H1 (cell line): ENCODE data around the gene SND1. TPM values are rescaled to one million over a fixed set of nuclear protein-coding genes. Genes with fewer than 3 reads are reported as not detected.

Experiments
- CEBPB ChIP-seq: IDR thresholded peaks from 2 replicates; pipeline ENCODE4 v1.6.1; 2012; ENCODE audit warnings: low read depth, low read length
- HDAC2 ChIP-seq, 2 experiments: fragments of 300-600 bp in 1 of 2; sonication (generic) in 1 of 2; IDR thresholded peaks; 2 replicates each; pipeline ENCODE4 v1.6.1; 2011 to 2012; ENCODE audit warnings: low read depth in 2 of 2, low read length in 2 of 2, mild to moderate bottlenecking in 2 of 2, moderate library complexity in 2 of 2, borderline replicate concordance in 1 of 2, inconsistent platforms in 1 of 2
- RFX5 ChIP-seq: IDR thresholded peaks from 2 replicates; pipeline ENCODE4 v1.6.1; 2011; ENCODE audit warnings: low read depth, low read length, improper control_type of control experiment, borderline replicate concordance
- polyA plus RNA-seq, 7 experiments: library from polyadenylated mRNA; depleted of rRNA in 3 of 7; stranded (reverse) in 5 of 7; unstranded in 2 of 7; fragments of >200 nt in 5 of 7; fragments of 200-250 nt in 2 of 7; gene quantifications; 1 replicate in 5 of 7; 2 replicates in 1 of 7; 4 replicates in 1 of 7; pipeline versions ENCODE4 v1.2.1 to v1.2.3, GENCODE V29; 2011 to 2013; ENCODE audit warnings: missing spikeins in 2 of 7, mixed read lengths in 2 of 7
- total RNA-seq: library from RNA; stranded (reverse); fragmentation: NEBNext Ultra II Directional; extraction: Animal tissue kit (Norgen Biotek cat#: 25700); gene quantifications from 2 replicates; pipeline ENCODE4 v1.2.1, GENCODE V29; 2021
- TF ChIP-seq, protein P1 (sequence below): IDR thresholded peaks from 2 replicates; pipeline ENCODE4 v1.6.1; 2012; ENCODE audit warnings: low read length, inconsistent platforms
- TF ChIP-seq, protein P2 (sequence below): fragments of 300-600 bp; sonication (generic); IDR thresholded peaks from 2 replicates; pipeline ENCODE4 v1.7.1; 2012; ENCODE audit warnings: low read length, moderate library complexity, mild to moderate bottlenecking, inconsistent platforms; ENCODE audit not compliant: insufficient replicate concordance

SND1 gene
- total and polyA plus RNA-seq, 2 of the 8 experiments (the other 6 are each of a cell fraction or from before 2014, with no cell fraction given): 122 to 290 TPM

DNA sequence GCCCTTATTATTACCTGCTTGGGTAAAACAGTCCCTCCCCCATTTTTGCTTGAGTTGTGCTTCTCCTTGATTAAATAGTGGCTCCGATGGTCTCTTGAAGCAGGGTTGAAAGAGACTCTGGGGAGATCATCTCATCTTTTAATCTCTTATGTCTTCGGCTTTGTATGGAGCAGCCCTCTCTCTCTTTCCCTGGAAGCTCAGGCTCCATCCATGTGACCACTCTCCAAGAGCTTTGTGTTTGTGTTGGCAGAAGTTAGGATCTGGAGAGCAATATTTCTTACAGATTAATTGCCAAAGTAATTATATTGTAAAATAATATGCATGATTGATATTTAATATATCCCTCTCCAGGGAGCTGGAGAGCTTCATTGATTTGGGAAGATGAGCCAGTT is 302.4 kb downstream of the SND1 start (continued):
- TF ChIP-seq, protein P1, sequence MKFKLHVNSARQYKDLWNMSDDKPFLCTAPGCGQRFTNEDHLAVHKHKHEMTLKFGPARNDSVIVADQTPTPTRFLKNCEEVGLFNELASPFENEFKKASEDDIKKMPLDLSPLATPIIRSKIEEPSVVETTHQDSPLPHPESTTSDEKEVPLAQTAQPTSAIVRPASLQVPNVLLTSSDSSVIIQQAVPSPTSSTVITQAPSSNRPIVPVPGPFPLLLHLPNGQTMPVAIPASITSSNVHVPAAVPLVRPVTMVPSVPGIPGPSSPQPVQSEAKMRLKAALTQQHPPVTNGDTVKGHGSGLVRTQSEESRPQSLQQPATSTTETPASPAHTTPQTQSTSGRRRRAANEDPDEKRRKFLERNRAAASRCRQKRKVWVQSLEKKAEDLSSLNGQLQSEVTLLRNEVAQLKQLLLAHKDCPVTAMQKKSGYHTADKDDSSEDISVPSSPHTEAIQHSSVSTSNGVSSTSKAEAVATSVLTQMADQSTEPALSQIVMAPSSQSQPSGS: no peak
- TF ChIP-seq RFX5: no peak
- TF ChIP-seq HDAC2 (IDR thresholded peaks at IDR 0.05; ENCODE audit: borderline replicate concordance in 1 of 2, low read depth in 2 of 2, low read length in 2 of 2): no peak
- TF ChIP-seq CEBPB: no peak
- TF ChIP-seq, protein P2, sequence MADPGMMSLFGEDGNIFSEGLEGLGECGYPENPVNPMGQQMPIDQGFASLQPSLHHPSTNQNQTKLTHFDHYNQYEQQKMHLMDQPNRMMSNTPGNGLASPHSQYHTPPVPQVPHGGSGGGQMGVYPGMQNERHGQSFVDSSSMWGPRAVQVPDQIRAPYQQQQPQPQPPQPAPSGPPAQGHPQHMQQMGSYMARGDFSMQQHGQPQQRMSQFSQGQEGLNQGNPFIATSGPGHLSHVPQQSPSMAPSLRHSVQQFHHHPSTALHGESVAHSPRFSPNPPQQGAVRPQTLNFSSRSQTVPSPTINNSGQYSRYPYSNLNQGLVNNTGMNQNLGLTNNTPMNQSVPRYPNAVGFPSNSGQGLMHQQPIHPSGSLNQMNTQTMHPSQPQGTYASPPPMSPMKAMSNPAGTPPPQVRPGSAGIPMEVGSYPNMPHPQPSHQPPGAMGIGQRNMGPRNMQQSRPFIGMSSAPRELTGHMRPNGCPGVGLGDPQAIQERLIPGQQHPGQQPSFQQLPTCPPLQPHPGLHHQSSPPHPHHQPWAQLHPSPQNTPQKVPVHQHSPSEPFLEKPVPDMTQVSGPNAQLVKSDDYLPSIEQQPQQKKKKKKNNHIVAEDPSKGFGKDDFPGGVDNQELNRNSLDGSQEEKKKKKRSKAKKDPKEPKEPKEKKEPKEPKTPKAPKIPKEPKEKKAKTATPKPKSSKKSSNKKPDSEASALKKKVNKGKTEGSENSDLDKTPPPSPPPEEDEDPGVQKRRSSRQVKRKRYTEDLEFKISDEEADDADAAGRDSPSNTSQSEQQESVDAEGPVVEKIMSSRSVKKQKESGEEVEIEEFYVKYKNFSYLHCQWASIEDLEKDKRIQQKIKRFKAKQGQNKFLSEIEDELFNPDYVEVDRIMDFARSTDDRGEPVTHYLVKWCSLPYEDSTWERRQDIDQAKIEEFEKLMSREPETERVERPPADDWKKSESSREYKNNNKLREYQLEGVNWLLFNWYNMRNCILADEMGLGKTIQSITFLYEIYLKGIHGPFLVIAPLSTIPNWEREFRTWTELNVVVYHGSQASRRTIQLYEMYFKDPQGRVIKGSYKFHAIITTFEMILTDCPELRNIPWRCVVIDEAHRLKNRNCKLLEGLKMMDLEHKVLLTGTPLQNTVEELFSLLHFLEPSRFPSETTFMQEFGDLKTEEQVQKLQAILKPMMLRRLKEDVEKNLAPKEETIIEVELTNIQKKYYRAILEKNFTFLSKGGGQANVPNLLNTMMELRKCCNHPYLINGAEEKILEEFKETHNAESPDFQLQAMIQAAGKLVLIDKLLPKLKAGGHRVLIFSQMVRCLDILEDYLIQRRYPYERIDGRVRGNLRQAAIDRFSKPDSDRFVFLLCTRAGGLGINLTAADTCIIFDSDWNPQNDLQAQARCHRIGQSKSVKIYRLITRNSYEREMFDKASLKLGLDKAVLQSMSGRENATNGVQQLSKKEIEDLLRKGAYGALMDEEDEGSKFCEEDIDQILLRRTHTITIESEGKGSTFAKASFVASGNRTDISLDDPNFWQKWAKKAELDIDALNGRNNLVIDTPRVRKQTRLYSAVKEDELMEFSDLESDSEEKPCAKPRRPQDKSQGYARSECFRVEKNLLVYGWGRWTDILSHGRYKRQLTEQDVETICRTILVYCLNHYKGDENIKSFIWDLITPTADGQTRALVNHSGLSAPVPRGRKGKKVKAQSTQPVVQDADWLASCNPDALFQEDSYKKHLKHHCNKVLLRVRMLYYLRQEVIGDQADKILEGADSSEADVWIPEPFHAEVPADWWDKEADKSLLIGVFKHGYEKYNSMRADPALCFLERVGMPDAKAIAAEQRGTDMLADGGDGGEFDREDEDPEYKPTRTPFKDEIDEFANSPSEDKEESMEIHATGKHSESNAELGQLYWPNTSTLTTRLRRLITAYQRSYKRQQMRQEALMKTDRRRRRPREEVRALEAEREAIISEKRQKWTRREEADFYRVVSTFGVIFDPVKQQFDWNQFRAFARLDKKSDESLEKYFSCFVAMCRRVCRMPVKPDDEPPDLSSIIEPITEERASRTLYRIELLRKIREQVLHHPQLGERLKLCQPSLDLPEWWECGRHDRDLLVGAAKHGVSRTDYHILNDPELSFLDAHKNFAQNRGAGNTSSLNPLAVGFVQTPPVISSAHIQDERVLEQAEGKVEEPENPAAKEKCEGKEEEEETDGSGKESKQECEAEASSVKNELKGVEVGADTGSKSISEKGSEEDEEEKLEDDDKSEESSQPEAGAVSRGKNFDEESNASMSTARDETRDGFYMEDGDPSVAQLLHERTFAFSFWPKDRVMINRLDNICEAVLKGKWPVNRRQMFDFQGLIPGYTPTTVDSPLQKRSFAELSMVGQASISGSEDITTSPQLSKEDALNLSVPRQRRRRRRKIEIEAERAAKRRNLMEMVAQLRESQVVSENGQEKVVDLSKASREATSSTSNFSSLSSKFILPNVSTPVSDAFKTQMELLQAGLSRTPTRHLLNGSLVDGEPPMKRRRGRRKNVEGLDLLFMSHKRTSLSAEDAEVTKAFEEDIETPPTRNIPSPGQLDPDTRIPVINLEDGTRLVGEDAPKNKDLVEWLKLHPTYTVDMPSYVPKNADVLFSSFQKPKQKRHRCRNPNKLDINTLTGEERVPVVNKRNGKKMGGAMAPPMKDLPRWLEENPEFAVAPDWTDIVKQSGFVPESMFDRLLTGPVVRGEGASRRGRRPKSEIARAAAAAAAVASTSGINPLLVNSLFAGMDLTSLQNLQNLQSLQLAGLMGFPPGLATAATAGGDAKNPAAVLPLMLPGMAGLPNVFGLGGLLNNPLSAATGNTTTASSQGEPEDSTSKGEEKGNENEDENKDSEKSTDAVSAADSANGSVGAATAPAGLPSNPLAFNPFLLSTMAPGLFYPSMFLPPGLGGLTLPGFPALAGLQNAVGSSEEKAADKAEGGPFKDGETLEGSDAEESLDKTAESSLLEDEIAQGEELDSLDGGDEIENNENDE: no peak
- TF ChIP-seq, all 59 proteins: peak for 0
